DOHH2 (cell line): Measurements from ENCODE around the gene CLDN2.

Experiments used
- EZH2phosphoT487 ChIP-seq: fragments of 200-600 bp; sonication (generic); IDR thresholded peaks from 2 replicates; pipeline ENCODE4 v1.6.1; 2017; ENCODE audit warnings: borderline replicate concordance, mild to moderate bottlenecking, antibody characterized with exemption, low read length, moderate library complexity, mixed read lengths
- TF ChIP-seq, protein P1 (sequence below): fragments of 200-600 bp; sonication (generic); IDR thresholded peaks from one replicate; pipeline ENCODE4 v1.5.1; 2014; ENCODE audit warnings: antibody characterized with exemption, mild to moderate bottlenecking, low read depth, low read length; ENCODE audit not compliant: poor library complexity, severe bottlenecking

DNA sequence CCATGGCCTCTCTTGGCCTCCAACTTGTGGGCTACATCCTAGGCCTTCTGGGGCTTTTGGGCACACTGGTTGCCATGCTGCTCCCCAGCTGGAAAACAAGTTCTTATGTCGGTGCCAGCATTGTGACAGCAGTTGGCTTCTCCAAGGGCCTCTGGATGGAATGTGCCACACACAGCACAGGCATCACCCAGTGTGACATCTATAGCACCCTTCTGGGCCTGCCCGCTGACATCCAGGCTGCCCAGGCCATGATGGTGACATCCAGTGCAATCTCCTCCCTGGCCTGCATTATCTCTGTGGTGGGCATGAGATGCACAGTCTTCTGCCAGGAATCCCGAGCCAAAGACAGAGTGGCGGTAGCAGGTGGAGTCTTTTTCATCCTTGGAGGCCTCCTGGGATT, 8.0 kb downstream of the CLDN2 start:
- TF ChIP-seq, protein P1, sequence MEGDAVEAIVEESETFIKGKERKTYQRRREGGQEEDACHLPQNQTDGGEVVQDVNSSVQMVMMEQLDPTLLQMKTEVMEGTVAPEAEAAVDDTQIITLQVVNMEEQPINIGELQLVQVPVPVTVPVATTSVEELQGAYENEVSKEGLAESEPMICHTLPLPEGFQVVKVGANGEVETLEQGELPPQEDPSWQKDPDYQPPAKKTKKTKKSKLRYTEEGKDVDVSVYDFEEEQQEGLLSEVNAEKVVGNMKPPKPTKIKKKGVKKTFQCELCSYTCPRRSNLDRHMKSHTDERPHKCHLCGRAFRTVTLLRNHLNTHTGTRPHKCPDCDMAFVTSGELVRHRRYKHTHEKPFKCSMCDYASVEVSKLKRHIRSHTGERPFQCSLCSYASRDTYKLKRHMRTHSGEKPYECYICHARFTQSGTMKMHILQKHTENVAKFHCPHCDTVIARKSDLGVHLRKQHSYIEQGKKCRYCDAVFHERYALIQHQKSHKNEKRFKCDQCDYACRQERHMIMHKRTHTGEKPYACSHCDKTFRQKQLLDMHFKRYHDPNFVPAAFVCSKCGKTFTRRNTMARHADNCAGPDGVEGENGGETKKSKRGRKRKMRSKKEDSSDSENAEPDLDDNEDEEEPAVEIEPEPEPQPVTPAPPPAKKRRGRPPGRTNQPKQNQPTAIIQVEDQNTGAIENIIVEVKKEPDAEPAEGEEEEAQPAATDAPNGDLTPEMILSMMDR: no peak
- no peak for TF ChIP-seq EZH2phosphoT487
